GM18873 (cell line): ENCODE measurements around the gene SLC25A12.

Experiments used
- ATAC-seq: cut with Tn5 transposase; IDR thresholded peaks from one replicate; pipeline ENCODE4 v1.9.1; 2021; ENCODE audit warnings: mild to moderate bottlenecking, moderate library complexity, moderate number of reproducible peaks; ENCODE audit not compliant: unreplicated experiment, low FRiP score

The SLC25A12 gene

GRCh38 chr2:171745141-171745540, 148.9 kb downstream of the SLC25A12 start:
- ATAC-seq, result no peak

- no peak for ATAC-seq
Measured at GRCh38 chr2:171742760-171743159, 151.3 kb downstream of the SLC25A12 start.

- ATAC-seq, result no peak
Measured at GRCh38 chr2:171741189-171741588, 152.9 kb downstream of the SLC25A12 start.

- no peak for ATAC-seq
Measured at GRCh38 chr2:171735991-171736710, 157.9 kb downstream of the SLC25A12 start.
